ENCODE measurements around the gene LSP1.

Gene LSP1

DNA sequence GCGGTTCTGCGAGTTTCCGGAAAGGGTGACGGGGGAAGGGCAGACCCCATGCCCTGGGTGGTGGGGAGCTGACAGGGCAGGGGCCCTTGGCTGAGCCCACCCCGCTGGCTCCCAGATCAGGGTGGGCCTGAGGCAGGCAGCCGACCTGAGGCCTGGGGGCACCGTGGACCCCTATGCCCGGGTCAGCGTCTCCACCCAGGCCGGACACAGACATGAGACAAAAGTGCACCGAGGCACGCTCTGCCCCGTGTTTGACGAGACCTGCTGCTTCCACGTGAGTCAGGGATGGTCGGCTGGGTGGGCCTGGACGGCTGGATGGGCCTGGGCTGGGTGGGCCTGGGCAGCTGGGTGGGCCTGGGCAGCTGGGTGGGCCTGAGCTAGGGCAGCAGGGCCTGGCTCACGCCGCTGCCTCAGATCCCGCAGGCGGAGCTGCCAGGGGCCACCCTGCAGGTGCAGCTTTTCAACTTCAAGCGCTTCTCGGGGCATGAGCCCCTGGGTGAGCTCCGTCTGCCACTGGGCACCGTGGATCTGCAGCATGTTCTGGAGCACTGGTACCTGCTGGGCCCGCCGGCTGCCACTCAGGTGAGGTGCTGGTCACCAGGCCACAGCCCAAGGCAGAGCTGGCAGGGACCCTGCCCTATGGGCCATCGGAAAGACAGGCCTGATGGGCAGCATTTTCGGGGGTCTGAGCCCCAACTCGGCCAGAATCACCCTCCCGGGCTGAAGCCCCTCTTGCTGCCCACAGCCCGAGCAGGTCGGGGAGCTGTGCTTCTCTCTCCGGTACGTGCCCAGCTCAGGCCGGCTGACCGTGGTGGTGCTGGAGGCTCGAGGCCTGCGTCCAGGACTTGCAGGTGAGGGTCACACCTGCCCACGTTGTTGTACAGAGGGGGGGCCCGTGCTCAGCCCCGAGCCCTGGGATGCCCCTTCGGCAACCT lies 16.6 kb upstream of the LSP1 start:
- no peak for DNase-seq (ENCODE audit: low read depth in 3 of 3)

DNA sequence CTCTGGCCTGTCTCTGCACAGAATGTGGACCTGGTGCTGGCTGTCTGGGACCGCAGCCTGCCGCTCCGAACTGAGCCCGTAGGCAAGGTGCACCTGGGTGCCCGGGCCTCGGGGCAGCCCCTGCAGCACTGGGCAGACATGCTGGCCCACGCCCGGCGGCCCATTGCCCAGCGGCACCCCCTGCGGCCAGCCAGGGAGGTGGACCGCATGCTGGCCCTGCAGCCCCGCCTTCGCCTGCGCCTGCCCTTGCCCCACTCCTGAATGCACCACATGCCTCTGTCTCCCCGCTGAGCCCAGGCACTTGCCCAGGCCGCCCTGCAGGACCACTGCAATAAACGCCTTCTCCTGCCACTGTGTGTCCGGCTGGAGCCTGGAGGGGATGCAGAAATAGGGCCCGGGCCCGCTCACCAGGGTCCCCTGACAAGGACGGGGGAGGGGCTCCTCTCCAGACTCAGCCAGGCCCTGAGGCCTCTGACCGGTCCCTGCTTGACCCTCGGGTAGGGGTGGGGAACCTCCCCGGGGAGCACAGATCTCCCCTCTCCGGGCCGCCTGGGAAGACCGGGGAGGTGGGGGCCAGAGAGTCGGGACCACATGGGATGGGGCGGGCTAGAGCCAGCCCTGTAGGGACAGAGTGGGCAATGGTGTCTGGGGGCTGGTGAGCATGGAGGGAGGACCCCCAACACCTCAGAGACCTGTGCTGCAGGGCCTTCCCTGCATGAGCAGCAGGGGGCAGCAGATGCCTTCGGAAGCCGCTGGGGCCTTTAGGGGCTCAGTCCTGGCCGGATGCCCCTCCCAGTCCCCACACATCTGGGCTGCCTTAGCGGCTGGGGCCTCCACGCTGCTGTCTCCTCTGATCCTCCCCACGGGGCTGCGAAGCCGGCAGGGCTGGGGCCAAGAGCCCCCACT lies 15.5 kb upstream of the LSP1 start:
- DNase-seq (ENCODE audit: low read depth in 3 of 3) = peak; percentile 56 to 77 (median 58)

DNA sequence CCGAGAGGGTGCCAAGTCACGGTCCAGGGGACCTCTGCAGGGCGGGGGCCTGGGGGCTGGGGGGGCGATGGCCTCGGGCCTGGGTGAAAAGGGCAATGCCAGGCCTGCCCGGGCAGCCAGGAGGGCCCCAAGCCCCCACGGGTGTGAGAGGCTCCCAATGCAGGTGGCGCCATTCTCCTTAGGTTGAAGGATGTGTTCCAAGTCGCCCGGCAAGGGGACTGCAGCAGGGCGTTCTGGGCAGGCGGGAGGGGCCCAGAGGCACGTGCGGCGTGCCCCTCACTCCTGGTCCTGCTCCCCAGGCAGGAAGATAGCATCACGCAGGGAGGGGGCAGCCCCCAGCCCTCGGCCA lies 14.8 kb upstream of the LSP1 start:
- no peak for DNase-seq (ENCODE audit: low read depth in 3 of 3)

DNA sequence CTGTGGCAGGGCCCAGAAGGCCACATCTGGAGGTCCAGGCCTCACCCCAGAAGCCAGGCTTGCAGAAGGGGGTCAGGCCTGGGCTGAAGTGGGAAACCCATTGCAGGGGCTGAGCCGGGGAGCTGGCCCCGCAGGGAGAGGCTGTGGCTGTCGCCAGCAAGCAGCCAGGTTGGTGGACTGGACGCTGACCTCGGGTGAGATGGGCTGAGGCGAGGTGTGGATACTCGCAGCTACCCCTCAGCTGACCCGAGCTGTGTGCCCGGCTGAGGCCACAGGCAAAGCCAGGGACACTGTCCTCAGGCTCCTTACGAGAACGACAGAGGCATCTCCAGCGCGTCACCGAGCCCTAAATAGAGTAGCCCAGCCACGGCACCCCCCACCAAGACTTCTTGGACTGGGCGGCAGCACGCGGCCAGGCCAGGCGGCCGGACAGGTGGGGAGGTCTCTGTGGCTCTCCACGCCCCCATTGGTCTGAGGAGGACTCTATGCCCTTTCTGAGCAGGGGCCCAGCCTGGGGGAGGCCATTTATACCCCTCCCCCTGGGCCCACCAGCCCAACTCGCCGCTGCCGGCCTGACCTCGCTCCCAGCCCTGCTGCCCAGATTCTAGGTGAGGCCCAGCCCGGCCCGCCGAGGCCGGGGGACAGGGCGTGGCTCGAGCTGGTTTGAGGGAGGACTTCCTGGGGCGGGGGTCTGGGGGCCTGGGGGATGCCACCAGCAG lies 14.3 kb upstream of the LSP1 start, which contains the start of gene TNNI2:
TNNI2 (plus strand) TSS at position 556 of the 719 bp plus-strand sequence. CDS start 716 bp downstream, outside the sequence.
- DNase-seq (ENCODE audit: low read depth in 3 of 3) = no peak

DNA sequence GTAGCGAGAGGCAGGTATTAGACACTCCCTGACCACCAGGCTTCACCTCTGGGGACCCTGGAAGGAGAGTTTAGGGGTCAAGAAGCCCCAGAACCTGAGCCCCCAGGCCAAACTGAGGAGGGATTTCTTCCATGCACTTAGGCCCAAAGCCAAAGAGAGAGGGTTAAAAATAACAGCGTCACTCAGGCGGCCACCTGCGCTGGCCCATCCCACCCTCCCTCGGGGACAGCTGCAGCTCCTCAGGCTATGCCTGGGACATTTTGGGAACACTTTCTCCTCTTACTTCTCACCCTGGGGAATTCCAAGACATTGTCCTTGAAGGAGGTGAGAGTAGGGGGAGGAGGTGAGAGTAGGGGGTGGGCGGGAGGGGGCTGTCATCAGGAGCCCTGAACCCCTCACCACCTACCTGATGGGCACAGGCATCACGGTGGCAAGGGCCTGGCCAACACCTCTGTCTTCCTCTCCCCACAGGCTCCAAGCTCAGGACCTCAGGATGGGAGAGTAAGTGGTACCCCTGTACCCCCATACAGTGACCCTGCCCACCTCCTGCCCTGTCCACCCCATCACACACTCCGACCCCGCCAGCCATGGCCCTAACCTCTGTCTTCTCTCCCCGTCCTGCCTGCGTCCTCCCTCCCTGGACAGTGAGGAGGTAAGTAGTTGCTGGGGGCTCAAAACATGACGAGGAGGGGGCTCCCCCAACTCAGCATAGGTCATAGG lies 13.5 kb upstream of the LSP1 start:
- DNase-seq (ENCODE audit: low read depth in 3 of 3) = no peak

DNA sequence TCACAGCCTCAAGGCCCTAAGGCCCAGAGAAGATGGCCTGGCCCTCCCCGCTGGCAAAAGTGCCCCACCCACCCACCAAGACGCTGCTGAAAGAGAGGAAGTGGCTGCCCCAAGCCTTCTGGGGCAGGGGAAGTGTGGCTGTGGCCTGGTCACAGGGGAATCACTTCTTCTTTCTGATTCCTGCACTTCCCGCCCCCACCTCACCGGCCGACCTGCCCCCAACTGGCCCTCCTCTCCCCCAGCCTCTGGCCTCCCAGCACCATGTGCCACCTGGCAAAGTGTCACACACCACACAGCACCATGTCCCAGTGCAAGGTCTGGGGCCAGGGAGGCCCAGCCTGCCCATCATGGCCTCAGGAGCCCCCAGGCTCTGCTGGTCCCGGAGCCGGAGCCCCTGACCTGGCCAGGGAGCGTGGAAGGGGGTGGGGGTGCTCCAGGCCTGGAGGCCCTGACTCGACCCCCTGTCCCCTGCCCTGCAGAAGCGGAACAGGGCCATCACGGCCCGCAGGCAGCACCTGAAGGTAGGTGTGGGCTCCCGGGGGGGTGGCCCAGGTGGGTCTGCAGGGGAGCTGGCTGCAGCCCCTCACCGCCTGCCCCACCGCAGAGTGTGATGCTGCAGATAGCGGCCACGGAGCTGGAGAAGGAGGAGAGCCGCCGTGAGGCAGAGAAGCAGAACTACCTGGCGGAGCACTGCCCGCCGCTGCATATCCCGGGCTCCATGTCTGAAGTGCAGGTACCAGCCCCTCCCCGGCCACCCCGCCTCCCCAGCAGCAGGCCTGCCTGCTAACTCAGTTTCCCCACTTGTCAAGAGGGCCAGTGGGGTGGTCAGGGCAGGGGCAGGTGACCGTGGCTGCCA lies 12.7 kb upstream of the LSP1 start:
- DNase-seq (ENCODE audit: low read depth in 3 of 3) = no peak

DNA sequence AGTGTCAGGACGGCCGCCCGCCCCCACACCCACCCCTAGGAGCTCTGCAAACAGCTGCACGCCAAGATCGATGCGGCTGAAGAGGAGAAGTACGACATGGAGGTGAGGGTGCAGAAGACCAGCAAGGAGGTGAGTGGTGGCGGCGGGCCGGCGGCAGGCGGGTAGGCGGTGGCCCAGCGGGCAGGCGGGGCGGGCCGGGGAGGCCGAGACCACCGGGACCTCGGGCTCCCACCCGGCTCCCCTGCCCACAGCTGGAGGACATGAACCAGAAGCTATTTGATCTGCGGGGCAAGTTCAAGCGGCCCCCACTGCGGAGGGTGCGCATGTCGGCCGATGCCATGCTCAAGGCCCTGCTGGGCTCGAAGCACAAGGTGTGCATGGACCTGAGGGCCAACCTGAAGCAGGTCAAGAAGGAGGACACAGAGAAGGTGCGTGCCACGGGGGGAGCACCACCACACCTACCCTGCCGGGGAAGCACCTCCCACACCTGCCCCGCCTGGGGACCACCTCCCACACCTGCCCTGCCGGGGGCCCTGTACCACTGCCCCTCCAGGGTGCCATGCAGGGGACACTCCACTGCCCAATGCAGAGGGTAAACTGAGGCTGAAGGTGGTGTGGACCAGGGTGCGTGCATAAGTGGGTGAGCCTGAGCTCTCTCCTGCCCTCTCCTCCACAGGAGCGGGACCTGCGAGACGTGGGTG lies 12.0 kb upstream of the LSP1 start:
- DNase-seq (ENCODE audit: low read depth in 3 of 3) = no peak

DNA sequence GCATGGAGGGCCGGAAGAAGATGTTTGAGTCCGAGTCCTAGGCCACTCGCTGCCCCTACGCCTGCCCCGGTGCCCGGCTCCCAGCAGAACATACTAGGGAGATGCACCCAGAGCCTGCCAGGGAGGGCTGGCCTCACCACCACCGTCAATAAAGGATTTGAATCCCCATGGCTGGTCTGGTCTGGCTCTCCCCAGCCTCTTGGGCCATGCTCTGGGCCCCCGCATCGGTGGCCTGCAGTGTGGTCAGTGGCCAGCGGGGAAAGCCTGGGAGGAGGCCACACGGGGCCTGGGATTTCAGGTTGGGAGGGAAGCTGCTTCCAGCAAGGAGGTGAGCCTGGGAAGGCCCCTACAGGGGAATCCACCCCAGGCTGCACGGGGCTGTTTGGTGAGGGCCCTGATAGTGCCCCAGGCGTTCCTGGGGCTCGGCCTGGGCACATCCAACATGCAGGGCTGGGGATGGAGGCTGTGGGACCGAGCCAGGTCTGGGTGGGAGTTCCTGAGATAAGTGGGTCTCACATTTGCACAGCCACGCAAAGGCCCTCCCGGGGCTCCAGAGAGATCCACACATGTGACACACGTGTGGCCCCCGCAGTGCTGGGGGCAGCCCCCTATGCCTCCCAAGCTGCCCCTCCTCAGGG lies 11.3 kb upstream of the LSP1 start:
- no peak for DNase-seq (ENCODE audit: low read depth in 3 of 3)

DNA sequence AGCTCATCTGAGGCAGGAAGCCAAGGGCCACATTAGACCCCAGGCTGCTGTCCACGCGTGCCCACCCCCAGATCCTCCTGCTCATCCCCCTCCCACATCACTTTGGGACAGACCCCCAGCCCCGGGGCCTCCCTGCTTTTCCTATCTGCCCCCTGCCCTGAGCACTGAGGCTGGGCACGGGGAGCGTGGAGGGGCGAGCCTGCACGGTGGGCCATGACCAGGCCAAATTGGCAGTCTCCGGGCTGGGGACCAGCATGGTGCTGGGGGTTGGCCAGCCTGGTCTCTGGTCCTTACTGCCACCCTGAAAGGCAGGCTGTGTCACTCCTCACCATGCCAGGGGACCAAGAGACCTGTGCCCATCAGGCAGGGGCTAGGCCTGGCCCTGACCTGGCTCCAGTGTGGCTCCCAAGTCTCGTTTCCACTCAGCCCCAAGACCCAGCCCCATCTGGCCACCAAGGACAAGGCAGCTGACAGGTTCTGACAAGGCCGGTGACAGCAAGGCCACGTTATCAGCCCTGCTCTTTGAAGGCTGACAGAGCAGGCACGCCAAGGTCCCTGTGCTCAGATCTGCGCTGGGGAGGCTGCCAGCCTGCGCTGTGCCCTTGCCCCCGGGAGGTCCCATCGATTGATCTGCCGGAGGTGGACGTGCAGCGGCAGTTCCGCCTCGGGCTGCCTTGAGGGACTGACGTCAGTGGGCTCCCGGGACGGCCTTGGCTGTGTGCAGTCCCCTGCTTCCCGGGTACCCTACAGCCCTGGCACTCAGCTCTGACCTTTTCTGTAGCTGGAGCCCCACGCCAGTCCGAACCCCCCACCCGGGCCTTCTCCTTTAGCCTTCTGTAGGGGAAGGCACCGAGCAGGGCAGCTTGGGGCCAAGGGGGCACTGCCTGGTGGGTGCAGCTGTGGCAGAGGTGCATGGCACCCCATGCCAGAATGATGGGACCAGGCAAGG lies 10.5 kb upstream of the LSP1 start:
- no peak for DNase-seq (ENCODE audit: low read depth in 3 of 3)

DNA sequence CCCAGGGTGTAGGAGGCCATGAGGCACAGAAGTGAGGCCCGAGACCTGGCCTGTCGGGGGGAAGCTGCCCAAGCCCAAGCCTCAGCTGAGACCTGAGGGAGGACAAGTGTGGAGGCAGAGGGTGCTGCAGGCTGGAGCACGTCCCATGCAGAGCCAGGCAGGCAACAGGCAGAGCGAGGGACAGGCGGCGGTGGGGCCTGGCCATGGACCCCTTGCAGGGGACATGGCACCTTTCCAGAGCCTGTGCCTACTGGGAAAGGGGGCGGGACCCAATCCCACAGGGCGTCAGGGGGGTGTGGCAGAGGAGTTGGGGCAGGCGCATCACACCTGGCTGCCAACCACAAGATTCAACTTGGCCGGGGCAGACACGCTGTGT lies 9.8 kb upstream of the LSP1 start:
- DNase-seq (ENCODE audit: low read depth in 3 of 3) = no peak

DNA sequence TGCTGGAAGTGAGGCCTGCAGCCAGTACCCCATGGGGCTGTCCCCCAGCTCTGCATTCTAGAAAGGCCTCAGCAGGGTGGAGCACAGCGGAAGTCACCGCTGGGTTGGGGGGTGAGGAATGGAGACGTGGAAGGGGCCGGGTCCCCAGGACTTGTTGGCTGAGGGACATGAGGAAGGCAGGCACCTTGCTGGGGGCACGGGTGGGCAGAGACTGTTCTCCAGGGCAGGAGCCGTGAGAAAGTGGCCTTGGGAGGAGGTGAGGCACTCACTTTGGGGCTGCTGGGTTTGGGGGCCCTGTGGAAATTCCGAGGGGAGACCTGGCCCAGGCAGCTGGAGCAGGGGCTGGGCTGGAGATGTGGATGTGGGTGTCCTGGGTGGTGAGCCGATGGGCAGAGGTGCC lies 9.1 kb upstream of the LSP1 start:
- no peak for DNase-seq (ENCODE audit: low read depth in 3 of 3)

DNA sequence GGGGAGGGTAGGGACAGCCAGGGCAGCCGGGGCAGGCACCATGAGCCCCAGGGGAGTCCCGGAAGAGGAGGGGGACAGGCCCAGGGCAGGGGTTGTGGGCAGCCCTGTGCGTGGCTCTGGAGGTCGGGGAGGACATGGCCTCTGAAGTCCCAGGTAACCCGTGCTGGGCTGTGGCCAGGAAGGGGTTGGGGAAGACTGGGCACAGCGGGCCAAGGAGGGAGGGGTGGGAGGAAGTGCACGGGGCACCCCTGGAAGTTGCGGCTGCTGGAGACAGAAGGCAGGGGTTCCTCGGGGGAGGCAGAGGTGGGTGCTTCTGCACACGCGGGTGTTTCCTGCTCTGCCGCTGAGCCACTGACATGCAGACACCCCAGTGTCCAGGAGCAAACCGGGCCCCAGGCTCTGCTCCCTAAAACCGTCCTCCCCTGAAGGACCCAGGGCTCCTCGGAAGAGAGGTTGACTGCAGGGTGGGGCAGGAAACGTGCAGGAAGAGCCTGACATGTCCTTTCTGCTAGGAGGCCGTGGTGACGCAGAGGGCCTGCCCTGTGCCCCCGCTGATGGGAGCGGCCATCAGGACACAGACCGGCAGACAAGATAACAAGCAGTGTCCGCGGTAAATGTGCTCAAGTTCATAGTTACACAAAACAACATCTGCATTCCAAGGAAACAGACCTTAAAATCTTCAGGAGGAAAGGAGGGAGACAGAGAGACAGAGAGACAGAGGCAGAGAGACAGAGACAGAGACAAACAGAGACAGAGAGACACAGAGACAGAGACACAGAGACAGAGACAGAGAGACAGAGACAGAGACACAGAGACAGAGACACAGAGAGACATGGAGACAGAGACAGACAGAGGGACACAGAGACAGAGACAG lies 8.4 kb upstream of the LSP1 start:
- no peak for DNase-seq (ENCODE audit: low read depth in 3 of 3)

DNA sequence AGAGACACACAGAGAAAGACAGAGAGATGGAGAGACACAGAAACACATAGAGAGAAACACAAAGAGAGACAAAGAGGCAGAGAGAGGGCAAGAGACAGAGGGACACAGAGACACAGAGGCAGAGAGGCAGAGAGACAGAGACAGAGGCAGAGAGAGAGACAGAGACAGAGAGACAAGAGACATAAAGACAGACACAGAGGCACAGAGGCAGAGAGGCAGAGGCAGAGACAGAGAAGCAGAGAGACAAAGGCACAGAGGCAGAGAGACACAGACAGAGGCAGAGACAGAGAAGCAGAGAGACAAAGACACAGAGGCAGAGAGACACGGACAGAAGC lies 7.8 kb upstream of the LSP1 start:
- no peak for DNase-seq (ENCODE audit: low read depth in 3 of 3)

DNA sequence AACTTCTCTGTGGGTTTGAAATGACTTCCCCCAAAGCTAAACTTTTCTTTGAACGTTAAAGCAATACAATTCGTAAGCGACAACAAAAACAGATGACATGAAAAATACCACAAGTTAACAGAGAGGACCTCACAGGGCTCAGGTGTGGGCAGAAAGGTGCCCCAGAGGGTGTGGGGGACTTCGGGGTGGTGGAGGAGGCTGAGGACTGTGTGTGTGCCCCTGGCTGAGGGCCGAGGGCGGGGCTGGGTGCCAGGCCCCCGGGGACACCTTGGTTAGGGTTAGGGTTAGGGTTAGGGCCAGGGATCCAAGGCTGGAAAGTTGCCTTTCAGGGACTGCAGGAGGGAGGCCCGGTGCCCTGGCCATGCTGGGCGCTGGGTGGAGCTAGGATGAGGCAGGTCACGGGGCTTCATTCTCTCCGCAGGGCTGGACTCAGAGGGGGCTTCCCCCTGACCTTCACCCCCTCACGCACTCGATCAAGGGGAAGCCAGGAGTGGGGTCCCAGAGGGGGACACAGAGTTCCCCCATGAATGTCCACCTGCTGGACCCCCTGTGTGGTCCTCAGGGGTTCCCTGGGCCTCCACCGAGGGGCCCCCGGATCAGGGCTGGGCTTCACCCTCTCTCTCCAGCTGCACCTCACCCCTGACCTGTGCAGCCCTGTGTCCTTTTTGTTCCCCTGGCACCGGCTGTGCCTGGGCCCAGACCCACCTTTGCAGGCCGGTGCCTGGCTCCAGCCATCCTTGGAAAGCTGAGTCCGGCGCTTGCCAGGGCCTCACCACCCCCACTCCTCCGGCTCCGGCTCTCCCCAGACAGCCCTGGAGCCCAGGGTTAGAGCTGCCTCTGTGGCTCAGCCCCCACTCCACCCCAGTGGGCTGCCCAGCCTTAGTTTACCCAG lies 7.1 kb upstream of the LSP1 start:
- no peak for DNase-seq (ENCODE audit: low read depth in 3 of 3)

DNA sequence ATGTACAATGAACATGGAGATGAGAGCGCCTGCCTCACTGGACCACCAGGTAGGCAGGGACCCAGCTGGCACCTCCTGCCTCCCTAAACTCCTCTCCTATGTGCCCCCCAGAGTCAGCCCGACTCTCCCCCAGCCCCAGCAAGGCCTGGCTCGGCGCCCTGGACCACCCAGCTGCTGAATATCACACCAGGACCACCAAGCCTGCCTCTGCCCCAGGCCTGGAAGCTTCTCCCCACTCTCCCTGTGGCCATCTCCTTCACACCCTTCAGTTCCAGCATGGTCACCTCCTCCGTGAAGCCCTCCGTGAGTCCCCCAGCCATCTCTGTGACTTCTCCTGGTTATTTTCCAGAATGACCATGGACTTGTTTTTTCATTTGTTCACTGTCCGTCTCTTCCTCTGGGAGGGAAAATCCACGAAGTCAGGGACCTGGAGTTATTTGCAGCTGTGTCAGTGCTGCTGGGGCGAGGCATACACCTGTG lies 6.4 kb upstream of the LSP1 start:
- DNase-seq (ENCODE audit: low read depth in 3 of 3) = no peak
